ENCODE results near the gene AXIN1.
"Not testable (repeated sequence)": the region's sequence is repeated elsewhere in the genome, so short reads cannot be mapped to it uniquely, and the experiment has no call there.

The AXIN1 gene

DNA sequence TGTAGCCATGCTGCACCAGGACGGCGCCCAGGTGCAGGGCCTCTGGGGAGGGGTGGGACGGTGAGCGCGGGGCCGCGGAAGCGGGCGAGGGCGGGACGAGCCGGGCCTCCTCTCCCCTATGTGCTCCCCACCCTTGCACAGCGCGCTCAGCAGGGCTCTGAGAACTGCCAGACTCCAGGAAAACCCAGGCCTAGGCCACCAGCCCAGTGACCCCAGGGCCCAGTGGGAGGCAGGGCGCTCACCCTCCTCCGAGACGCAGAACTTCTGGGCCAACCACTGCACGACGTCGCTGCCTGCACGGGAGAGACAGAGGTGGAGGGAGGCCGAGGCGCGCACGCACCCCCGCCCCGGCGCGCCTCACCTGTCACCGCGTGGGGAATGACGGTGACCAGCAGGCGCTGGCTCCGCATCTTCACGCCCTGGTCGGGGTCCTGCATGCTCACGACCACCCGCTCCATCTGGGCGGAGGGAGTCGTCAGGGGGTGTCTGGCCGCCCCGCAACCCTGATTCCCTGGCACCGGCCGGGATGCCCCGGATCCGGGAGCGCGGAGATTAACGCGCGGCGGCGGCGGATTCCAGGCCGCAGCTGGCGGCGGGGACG lies 77.4 kb downstream of the AXIN1 start:
- H3K9ac ChIP-seq (ENCODE audit: low read depth in 1 of 2, low read length in 2 of 2): no peak overlapping the region
- no peaks in the 10 kb centered on the region for H3K9me3 ChIP-seq (ENCODE audit: control insufficient read depth in 1 of 2, low read length in 2 of 2)
- no peak overlapping the region for H3K27ac ChIP-seq (ENCODE audit: low read depth, low read length)
- peaks cover 10 to 25% of the 10 kb centered on the region in 2 donors for H3K4me1 ChIP-seq (ENCODE audit: control insufficient read depth in 1 of 2, insufficient read depth in 2 of 2, low read length in 2 of 2)
- H3K4me3 ChIP-seq (ENCODE audit: low read depth in 1 of 2, low read length in 2 of 2): peak overlapping the region; percentile 20 to 59
- peaks cover 0 to 3% of the 10 kb centered on the region in 2 donors for H3K27me3 ChIP-seq (ENCODE audit: control insufficient read depth in 1 of 2, insufficient read depth in 2 of 2, low read length in 2 of 2)
- no peaks in the 10 kb centered on the region for H3K36me3 ChIP-seq (ENCODE audit: control insufficient read depth in 1 of 2, insufficient read depth in 2 of 2, low read length in 2 of 2)

DNA sequence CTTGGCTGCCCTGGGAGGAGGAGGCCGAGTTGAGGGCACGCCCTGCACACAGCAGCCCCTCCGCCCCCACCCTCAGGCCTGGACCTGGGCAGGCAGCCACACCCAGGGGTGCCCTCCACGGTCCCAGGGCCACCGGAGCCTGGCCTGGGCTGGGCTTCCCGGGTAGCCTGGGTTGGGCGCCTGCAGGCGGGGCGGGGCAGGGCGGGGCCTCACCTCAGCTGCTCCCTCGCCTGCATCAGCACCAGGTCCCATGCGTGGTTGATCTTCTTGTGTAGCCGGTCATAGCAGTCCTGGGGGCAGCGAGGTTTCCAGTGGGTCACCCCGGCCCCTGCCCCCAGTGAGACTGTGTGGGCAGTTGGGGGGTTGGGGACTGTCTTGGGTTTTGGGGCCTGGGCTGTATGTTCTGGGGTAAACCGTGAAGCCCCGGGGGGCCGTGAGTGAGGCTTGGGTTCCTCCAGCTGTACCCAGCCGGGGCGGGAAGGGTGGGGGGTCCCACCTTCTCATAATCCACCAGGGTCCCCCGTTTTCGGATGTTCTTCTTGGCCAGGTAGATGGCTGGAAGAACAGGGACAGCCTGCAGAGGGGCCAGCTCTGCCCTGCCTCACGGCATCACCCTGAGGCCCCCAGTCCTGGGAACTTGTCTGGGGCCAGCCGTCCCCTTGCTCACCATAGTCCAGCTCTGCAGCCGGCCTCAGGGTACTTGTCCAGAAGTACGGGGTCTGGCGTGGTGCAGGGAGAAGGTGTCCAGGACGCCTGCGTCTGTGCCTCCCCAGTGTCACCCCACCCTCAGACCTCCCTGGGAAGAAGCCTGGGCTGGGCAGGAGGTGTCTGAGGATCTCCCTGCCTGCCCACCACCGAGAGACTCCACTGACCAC lies 78.7 kb downstream of the AXIN1 start:
- Histone ChIP-seq H3K9ac (ENCODE audit: low read depth in 1 of 2, low read length in 2 of 2) (no peak overlapping the region), H3K9me3 (ENCODE audit: control insufficient read depth in 1 of 2, low read length in 2 of 2) (no peaks in the 10 kb centered on the region), H3K27ac (ENCODE audit: low read depth, low read length) (no peak overlapping the region), H3K4me3 (ENCODE audit: low read depth in 1 of 2, low read length in 2 of 2) (no peak overlapping the region), H3K36me3 (ENCODE audit: control insufficient read depth in 1 of 2, insufficient read depth in 2 of 2, low read length in 2 of 2) (no peaks in the 10 kb centered on the region), H3K27me3 (ENCODE audit: control insufficient read depth in 1 of 2, insufficient read depth in 2 of 2, low read length in 2 of 2) (peaks cover 0 to under 1% of the 10 kb centered on the region in 2 donors), H3K4me1 (ENCODE audit: control insufficient read depth in 1 of 2, insufficient read depth in 2 of 2, low read length in 2 of 2) (peaks cover 10 to 22% of the 10 kb centered on the region in 2 donors)

DNA sequence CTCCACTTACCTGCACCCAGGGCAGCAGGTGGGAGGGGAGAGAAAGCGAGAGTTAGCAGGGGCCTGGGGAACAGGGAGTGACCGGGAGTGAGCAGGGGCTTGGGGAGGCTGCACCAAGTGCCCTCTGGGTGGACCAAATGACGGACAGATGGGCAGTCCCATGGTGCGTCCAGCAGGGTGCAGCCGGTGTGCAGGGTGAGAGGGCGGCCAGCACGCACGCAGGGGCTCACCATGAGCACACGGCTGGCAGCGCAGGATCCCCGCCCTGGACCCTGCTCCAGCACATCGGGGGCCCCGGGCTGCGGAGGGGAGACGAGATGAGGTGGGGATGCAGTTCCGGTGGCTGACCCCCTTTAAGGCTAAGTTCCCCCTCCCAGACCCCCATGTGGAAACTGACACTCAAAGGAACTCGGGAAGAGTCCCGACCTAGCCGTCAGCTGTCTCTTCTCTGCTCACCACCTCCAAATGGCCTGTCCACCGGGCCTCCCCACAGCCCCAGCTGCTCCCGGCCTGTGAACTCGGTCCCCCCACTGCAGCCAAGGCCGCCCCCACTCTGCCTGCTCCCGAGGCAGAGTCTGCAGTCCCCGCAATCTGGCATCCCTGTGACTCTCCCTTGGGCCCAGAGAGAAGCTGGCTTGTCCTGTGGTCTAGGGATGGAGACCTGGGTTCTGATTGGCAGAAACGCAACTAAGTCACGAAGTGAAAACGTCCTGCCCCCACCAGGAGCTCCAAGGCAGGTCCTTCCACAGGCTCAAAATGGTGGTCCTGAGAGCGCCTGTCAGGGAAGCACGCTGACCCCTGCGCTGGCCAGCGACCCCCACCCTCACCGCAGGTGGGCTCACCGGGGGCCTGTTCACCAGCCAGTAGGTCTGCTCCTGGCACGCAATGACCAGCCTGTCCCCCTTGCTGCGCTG lies 79.6 kb downstream of the AXIN1 start:
- Histone ChIP-seq H3K9ac (ENCODE audit: low read depth in 1 of 2, low read length in 2 of 2) (peak overlapping the region in 1 of 2 donors; percentile 18), H3K4me3 (ENCODE audit: low read depth in 1 of 2, low read length in 2 of 2) (no peak overlapping the region), H3K9me3 (ENCODE audit: control insufficient read depth in 1 of 2, low read length in 2 of 2) (no peaks in the 10 kb centered on the region), H3K27me3 (ENCODE audit: control insufficient read depth in 1 of 2, insufficient read depth in 2 of 2, low read length in 2 of 2) (no peaks in the 10 kb centered on the region), H3K27ac (ENCODE audit: low read depth, low read length) (no peak overlapping the region), H3K4me1 (ENCODE audit: control insufficient read depth in 1 of 2, insufficient read depth in 2 of 2, low read length in 2 of 2) (peaks cover 16 to 28% of the 10 kb centered on the region in 2 donors), H3K36me3 (ENCODE audit: control insufficient read depth in 1 of 2, insufficient read depth in 2 of 2, low read length in 2 of 2) (no peaks in the 10 kb centered on the region)

DNA sequence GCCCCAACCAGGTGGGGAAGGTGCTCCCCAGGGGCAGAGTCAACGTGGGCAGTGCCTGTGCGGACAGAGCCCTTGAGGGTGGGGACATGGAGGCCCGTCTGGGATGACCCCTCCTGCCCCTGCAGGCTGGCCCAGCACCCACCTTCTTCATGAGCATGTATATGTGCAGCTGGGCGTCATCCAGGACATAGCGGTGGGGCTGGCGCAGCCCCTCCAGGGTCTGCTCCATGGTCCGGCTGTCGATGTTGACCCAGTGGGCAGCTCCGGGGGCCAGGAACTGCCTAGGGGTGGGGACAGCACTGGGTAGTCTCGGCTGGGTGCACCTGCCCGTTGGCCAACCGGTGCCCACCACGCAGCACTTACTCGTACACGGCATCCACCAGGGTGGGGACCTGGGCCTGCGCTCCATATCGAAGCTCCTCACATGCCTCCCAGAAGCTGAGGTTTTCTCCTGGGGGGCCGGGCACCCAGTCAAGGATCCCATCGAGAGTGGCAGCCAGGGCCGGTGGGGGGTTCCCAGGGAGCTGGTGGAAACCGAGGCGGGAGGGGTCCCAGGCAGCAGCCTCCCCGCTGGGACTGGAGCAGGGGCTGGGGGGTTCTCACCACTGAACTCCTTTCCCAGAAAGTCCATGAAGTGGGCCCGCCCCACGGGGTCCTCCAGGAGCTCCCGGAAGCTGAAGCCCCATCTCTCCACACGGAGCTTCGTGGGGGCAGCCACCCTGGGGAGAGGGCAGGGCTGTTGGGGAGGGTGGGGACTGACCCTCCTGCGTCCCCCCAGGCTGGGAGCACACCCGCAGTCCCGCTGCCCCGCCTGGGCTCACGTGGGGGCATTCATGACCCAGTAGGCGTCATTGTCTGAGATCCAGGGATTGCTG lies 81.9 kb downstream of the AXIN1 start:
- peaks cover 0 to 2% of the 10 kb centered on the region in 2 donors for H3K36me3 ChIP-seq (ENCODE audit: control insufficient read depth in 1 of 2, insufficient read depth in 2 of 2, low read length in 2 of 2)
- H3K9me3 ChIP-seq (ENCODE audit: control insufficient read depth in 1 of 2, low read length in 2 of 2): no peaks in the 10 kb centered on the region
- no peaks in the 10 kb centered on the region for H3K27me3 ChIP-seq (ENCODE audit: control insufficient read depth in 1 of 2, insufficient read depth in 2 of 2, low read length in 2 of 2)

DNA sequence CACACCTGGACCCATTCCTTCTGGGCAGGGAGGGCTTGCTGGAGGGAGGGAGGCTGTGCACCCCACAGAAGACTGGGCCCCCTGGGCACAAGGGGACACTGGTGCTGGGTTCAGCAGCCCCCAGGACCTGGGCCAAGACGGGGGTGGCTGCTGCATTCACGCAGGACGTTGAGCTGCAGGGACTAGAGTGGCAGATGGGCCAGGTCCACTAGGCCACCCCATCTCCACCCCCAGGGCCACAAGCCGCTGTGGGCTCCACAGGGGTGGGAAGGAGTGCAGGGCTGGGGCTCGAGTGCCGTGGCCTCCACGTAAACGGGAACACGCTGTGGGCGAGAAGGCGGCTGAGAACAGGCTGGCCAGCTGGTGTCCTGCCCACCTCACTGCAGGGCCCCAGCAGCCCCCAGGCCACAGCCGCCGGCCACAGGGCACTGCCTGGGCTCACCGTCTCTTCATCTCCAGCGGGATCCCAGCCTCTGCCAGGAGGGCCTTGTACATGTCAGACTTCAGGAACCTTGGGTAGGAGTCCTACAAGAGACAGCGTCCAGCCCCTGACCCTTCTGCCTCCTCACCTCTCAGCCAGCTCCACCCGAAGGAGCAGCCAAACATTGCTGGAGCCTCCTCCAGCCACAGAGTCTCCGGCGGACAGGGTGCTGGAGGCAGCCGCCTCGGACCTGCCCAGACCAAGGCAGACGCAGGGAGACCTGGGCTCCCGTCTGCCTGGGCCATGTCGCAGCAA lies 83.3 kb downstream of the AXIN1 start:
- Histone ChIP-seq H3K27ac (ENCODE audit: low read depth, low read length) (no peak overlapping the region), H3K4me3 (ENCODE audit: low read depth in 1 of 2, low read length in 2 of 2) (peak overlapping the region; percentile 38 to 72), H3K36me3 (ENCODE audit: control insufficient read depth in 1 of 2, insufficient read depth in 2 of 2, low read length in 2 of 2) (peaks cover 6 to 15% of the 10 kb centered on the region in 2 donors)

More for the DNA sequence above, 81.9 kb downstream of the AXIN1 start:
- H3K27ac ChIP-seq (ENCODE audit: low read depth, low read length): no peak overlapping the region
- peak overlapping the region in 1 of 2 donors; percentile 32 for H3K4me3 ChIP-seq (ENCODE audit: low read depth in 1 of 2, low read length in 2 of 2)
- H3K9ac ChIP-seq (ENCODE audit: low read depth in 1 of 2, low read length in 2 of 2): no peak overlapping the region
- peaks cover 32 to 41% of the 10 kb centered on the region in 2 donors for H3K4me1 ChIP-seq (ENCODE audit: control insufficient read depth in 1 of 2, insufficient read depth in 2 of 2, low read length in 2 of 2)

DNA sequence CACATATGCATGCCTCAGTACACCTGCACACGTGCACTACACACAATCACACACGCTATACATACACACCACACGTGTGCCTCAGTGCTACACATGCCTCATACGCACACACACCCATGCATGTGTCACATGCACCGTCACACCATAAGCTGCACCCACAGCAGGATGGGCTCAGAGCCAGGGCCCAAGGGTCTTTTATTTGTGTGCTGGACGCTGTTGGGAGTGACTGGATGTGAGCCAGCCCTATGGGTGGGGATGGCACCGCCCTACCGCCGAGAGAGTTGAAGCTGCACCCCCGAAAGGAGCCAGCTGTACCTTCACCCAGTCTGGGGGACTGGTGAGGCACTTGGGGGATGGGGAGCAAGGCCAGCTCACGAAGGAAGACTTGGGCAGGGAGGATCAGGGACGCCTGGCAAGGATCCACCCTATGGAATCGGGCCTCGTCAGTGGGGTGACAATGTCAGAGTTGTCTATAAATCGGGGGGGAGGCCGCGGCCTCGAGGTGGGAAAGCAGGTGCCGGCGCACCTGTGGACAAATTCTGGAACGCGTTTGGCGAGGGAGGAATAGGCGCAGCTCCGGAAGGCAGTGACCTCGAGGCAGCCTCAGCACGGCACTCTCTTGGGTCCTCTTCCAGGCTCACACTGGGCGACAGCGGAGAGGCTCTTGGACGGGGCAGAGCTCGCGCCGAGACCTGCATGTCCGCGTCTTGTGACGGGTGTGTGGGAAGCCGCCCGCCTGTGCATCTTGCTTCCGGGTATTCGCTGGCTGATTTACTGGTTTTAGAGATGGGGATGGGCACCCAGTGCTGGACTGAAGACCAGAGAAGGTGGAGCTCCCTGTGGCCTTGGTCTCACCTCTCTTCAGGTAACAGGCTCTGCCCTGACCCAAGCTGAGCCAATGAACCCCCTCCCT lies 84.1 kb downstream of the AXIN1 start:
- Histone ChIP-seq H3K9ac (ENCODE audit: low read depth in 1 of 2, low read length in 2 of 2) (peak overlapping the region; percentile 55 to 66), H3K27ac (ENCODE audit: low read depth, low read length) (peak overlapping the region; percentile 67), H3K27me3 (ENCODE audit: control insufficient read depth in 1 of 2, insufficient read depth in 2 of 2, low read length in 2 of 2) (no peaks in the 10 kb centered on the region), H3K36me3 (ENCODE audit: control insufficient read depth in 1 of 2, insufficient read depth in 2 of 2, low read length in 2 of 2) (peaks cover 6 to 24% of the 10 kb centered on the region in 2 donors), H3K9me3 (ENCODE audit: control insufficient read depth in 1 of 2, low read length in 2 of 2) (no peaks in the 10 kb centered on the region), H3K4me1 (ENCODE audit: control insufficient read depth in 1 of 2, insufficient read depth in 2 of 2, low read length in 2 of 2) (peaks cover 28 to 30% of the 10 kb centered on the region in 2 donors), H3K4me3 (ENCODE audit: low read depth in 1 of 2, low read length in 2 of 2) (peak overlapping the region; percentile 38 to 72)

More for the DNA sequence above, 83.3 kb downstream of the AXIN1 start:
- Histone ChIP-seq H3K9ac (ENCODE audit: low read depth in 1 of 2, low read length in 2 of 2) (peak overlapping the region; percentile 55 to 66), H3K9me3 (ENCODE audit: control insufficient read depth in 1 of 2, low read length in 2 of 2) (no peaks in the 10 kb centered on the region), H3K27me3 (ENCODE audit: control insufficient read depth in 1 of 2, insufficient read depth in 2 of 2, low read length in 2 of 2) (no peaks in the 10 kb centered on the region), H3K4me1 (ENCODE audit: control insufficient read depth in 1 of 2, insufficient read depth in 2 of 2, low read length in 2 of 2) (peaks cover 35 to 37% of the 10 kb centered on the region in 2 donors)

DNA sequence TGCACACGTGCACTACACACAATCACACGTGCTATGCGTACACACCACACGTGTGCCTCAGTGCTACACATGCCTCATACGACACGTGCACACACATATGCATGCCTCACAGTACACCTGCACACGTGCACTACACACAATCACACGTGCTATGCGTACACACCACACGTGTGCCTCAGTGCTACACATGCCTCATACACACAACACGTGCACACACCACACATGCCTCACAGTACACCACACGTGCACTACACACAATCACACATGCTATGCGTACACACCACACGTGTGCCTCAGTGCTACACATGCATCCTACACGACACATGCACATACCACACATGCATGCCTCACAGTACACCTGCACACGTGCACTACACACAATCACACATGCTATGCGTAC lies 85.0 kb downstream of the AXIN1 start:
- peaks cover 9 to 29% of the 10 kb centered on the region in 2 donors for H3K36me3 ChIP-seq (ENCODE audit: control insufficient read depth in 1 of 2, insufficient read depth in 2 of 2, low read length in 2 of 2)
- H3K4me1 ChIP-seq (ENCODE audit: control insufficient read depth in 1 of 2, insufficient read depth in 2 of 2, low read length in 2 of 2): peaks cover 28 to 30% of the 10 kb centered on the region in 2 donors
- not testable (repeated sequence) for H3K27ac ChIP-seq (ENCODE audit: low read depth, low read length); H3K27me3 ChIP-seq (ENCODE audit: control insufficient read depth in 1 of 2, insufficient read depth in 2 of 2, low read length in 2 of 2); H3K9me3 ChIP-seq (ENCODE audit: control insufficient read depth in 1 of 2, low read length in 2 of 2)
- peak overlapping the region in 1 of 2 donors; percentile 44 for H3K9ac ChIP-seq (ENCODE audit: low read depth in 1 of 2, low read length in 2 of 2)
- peak overlapping the region; percentile 38 to 72 for H3K4me3 ChIP-seq (ENCODE audit: low read depth in 1 of 2, low read length in 2 of 2)
